Activated CD4-positive, alpha-beta T cell treated with anti-CD3 and anti-CD28 coated beads, Interleukin-2, amount 10 ng/mL, durations not matched to agents 7 days and 5 days (primary cell): ENCODE measurements around the gene ZNF208. TPM values are rescaled to one million over a fixed set of nuclear protein-coding genes. Genes with fewer than 3 reads are reported as not detected.
"Not testable (repeated sequence)": the region's sequence is repeated elsewhere in the genome, so short reads cannot be mapped to it uniquely, and the experiment has no call there.

ENCODE experiments used
- CTCF ChIA-PET: fragments of 350-600 bp; sonication (Branson Sonifier 250); formaldehyde crosslinking; loops from one replicate; lab custom pipeline; 2021; ENCODE audit warnings: antibody characterized with exemption; lab: Charles Lee
- POLR2A ChIA-PET: fragments of 350-600 bp; sonication (Branson Sonifier 250); formaldehyde crosslinking; loops from one replicate; lab custom pipeline; 2021; ENCODE audit warnings: antibody characterized with exemption; lab: Charles Lee
- DNase-seq: peaks from one replicate; pipeline ENCODE4 v3.0.0-alpha.2; 2020
- H3K27ac Mint-ChIP-seq: one replicate; pipeline ENCODE4 v1.8.0; 2021; ENCODE audit warnings: mild to moderate bottlenecking, moderate library complexity, mixed read lengths
- H3K27me3 Mint-ChIP-seq: one replicate; pipeline ENCODE4 v1.8.0; 2021; ENCODE audit warnings: mixed read lengths
- H3K36me3 Mint-ChIP-seq: one replicate; pipeline ENCODE4 v1.8.0; 2021; ENCODE audit warnings: low read depth, mixed read lengths
- H3K4me1 Mint-ChIP-seq: one replicate; pipeline ENCODE4 v1.8.0; 2021; ENCODE audit warnings: mixed read lengths
- H3K4me3 Mint-ChIP-seq: one replicate; pipeline ENCODE4 v1.8.0; 2021; ENCODE audit warnings: mild to moderate bottlenecking, moderate library complexity, mixed read lengths
- H3K9me3 Mint-ChIP-seq: one replicate; pipeline ENCODE4 v1.8.0; 2021; ENCODE audit warnings: mixed read lengths
- total RNA-seq, 2 experiments: library from RNA; stranded (reverse); gene quantifications; one replicate each; pipeline ENCODE4 v1.2.3, GENCODE V29; 2021

The ZNF208 gene
- total RNA-seq = under 1 TPM; 0.57 to 0.73 TPM

- POLR2A ChIA-PET, H3K36me3 Mint-ChIP-seq, H3K4me1 Mint-ChIP-seq, H3K27me3 Mint-ChIP-seq, CTCF ChIA-PET: not testable (repeated sequence)
- peak; percentile 16 for DNase-seq
- Mint-ChIP-seq H3K27ac (peak within 1 kb of the TSS; percentile 54), H3K4me3 (peak within 1 kb of the TSS; percentile 53), H3K9me3 (peaks cover 15% of the 10 kb centered on the region)
Observed at GRCh38 chr19:22010437-22011143, at the start of gene ZNF208. ZNF208 (minus strand) TSS chr19:22010943; CDS start chr19:22010794, 149 bp downstream.

- peaks cover 7% of the 10 kb centered on the region for H3K4me1 Mint-ChIP-seq
- H3K4me3 Mint-ChIP-seq = peak overlapping the region; percentile 94
- no peaks in the 10 kb centered on the region for H3K27me3 Mint-ChIP-seq
- POLR2A ChIA-PET = interaction anchor here (1.0 kb wide), 1 partner anchor 217 kb away, joined by 3 read pairs; the partner anchor contains the start of gene ZNF43
- H3K9me3 Mint-ChIP-seq = peaks cover 23% of the 10 kb centered on the region
- CTCF ChIA-PET = interaction anchor here (1.1 kb wide), 1 partner anchor 9 kb away, joined by 3 read pairs; no protein-coding TSS in a partner anchor
- peak; percentile 23 for DNase-seq
- peaks cover 36% of the 10 kb centered on the region for H3K36me3 Mint-ChIP-seq
- H3K27ac Mint-ChIP-seq = peak overlapping the region; percentile 97
Observed at GRCh38 chr19:22052644-22053013, 41.9 kb upstream of the ZNF208 start.

GRCh38 chr19:22041151-22041550 lies 30.4 kb upstream of the ZNF208 start:
- H3K4me1 Mint-ChIP-seq, CTCF ChIA-PET, H3K36me3 Mint-ChIP-seq, H3K4me3 Mint-ChIP-seq, DNase-seq, H3K27ac Mint-ChIP-seq, H3K27me3 Mint-ChIP-seq, POLR2A ChIA-PET: not testable (repeated sequence)
- peaks cover 33% of the 10 kb centered on the region for H3K9me3 Mint-ChIP-seq

GRCh38 chr19:22030680-22031079 lies 19.9 kb upstream of the ZNF208 start:
- DNase-seq = no peak
- no peaks in the 10 kb centered on the region for H3K27me3 Mint-ChIP-seq
- no peaks in the 10 kb centered on the region for H3K4me1 Mint-ChIP-seq
- ChIA-PET POLR2A (no interaction called here), CTCF (no interaction called here)
- H3K27ac Mint-ChIP-seq = no peak overlapping the region
- H3K4me3 Mint-ChIP-seq = no peak overlapping the region
- peaks cover 56% of the 10 kb centered on the region for H3K9me3 Mint-ChIP-seq
- H3K36me3 Mint-ChIP-seq = no peaks in the 10 kb centered on the region

- H3K9me3 Mint-ChIP-seq = peaks cover 45% of the 10 kb centered on the region
- no peak overlapping the region for H3K4me3 Mint-ChIP-seq
- CTCF ChIA-PET = no interaction called here
- no peaks in the 10 kb centered on the region for H3K36me3 Mint-ChIP-seq
- no peaks in the 10 kb centered on the region for H3K27me3 Mint-ChIP-seq
- no peak overlapping the region for H3K27ac Mint-ChIP-seq
- H3K4me1 Mint-ChIP-seq = no peaks in the 10 kb centered on the region
- DNase-seq = no peak
- POLR2A ChIA-PET = no interaction called here
Observed at GRCh38 chr19:22026687-22027086, 15.9 kb upstream of the ZNF208 start.

- H3K36me3 Mint-ChIP-seq, CTCF ChIA-PET, H3K4me3 Mint-ChIP-seq, POLR2A ChIA-PET, H3K4me1 Mint-ChIP-seq, H3K27me3 Mint-ChIP-seq, H3K27ac Mint-ChIP-seq, DNase-seq: not testable (repeated sequence)
- H3K9me3 Mint-ChIP-seq = peaks cover 43% of the 10 kb centered on the region
Observed at GRCh38 chr19:22025539-22025938, 14.8 kb upstream of the ZNF208 start.

GRCh38 chr19:21970466-21970865 lies 40.3 kb downstream of the ZNF208 start:
- Mint-ChIP-seq H3K4me1 (no peaks in the 10 kb centered on the region), H3K27me3 (no peaks in the 10 kb centered on the region), H3K36me3 (peaks cover 4% of the 10 kb centered on the region), H3K9me3 (peaks cover 68% of the 10 kb centered on the region), H3K27ac (no peak overlapping the region), H3K4me3 (no peak overlapping the region)
- POLR2A ChIA-PET = no interaction called here
- CTCF ChIA-PET = no interaction called here
- DNase-seq = no peak

GRCh38 chr19:21947775-21948174 lies 63.0 kb downstream of the ZNF208 start:
- no peak overlapping the region for H3K4me3 Mint-ChIP-seq
- CTCF ChIA-PET = interaction anchor here (0.6 kb wide), 1 partner anchor 1872 kb away, joined by 3 read pairs; no protein-coding TSS in a partner anchor
- H3K36me3 Mint-ChIP-seq = no peaks in the 10 kb centered on the region
- no peaks in the 10 kb centered on the region for H3K4me1 Mint-ChIP-seq
- POLR2A ChIA-PET = no interaction called here
- H3K9me3 Mint-ChIP-seq = peaks cover 34% of the 10 kb centered on the region
- no peaks in the 10 kb centered on the region for H3K27me3 Mint-ChIP-seq
- H3K27ac Mint-ChIP-seq = no peak overlapping the region
- no peak for DNase-seq

- ChIA-PET POLR2A (no interaction called here), CTCF (no interaction called here)
- Mint-ChIP-seq H3K36me3 (no peaks in the 10 kb centered on the region), H3K4me3 (no peak overlapping the region), H3K4me1 (no peaks in the 10 kb centered on the region), H3K9me3 (peaks cover 26% of the 10 kb centered on the region), H3K27ac (no peak overlapping the region), H3K27me3 (no peaks in the 10 kb centered on the region)
- no peak for DNase-seq
Observed at GRCh38 chr19:21940684-21941083, 70.1 kb downstream of the ZNF208 start.

GRCh38 chr19:21934593-21934992 lies 76.2 kb downstream of the ZNF208 start:
- Mint-ChIP-seq H3K27me3 (no peaks in the 10 kb centered on the region), H3K4me3 (no peak overlapping the region), H3K4me1 (no peaks in the 10 kb centered on the region), H3K36me3 (no peaks in the 10 kb centered on the region), H3K27ac (no peak overlapping the region), H3K9me3 (peaks cover 35% of the 10 kb centered on the region)
- ChIA-PET CTCF (no interaction called here), POLR2A (no interaction called here)
- no peak for DNase-seq

- no peaks in the 10 kb centered on the region for H3K4me1 Mint-ChIP-seq
- H3K4me3 Mint-ChIP-seq = no peak overlapping the region
- H3K36me3 Mint-ChIP-seq = no peaks in the 10 kb centered on the region
- no peak for DNase-seq
- POLR2A ChIA-PET = no interaction called here
- H3K27me3 Mint-ChIP-seq = no peaks in the 10 kb centered on the region
- H3K27ac Mint-ChIP-seq = no peak overlapping the region
- CTCF ChIA-PET = no interaction called here
- peaks cover 36% of the 10 kb centered on the region for H3K9me3 Mint-ChIP-seq
Observed at GRCh38 chr19:21934131-21934530, 76.6 kb downstream of the ZNF208 start.

GRCh38 chr19:21922276-21922675 lies 88.5 kb downstream of the ZNF208 start:
- Mint-ChIP-seq H3K4me3 (no peak overlapping the region), H3K9me3 (peaks cover 57% of the 10 kb centered on the region), H3K36me3 (no peaks in the 10 kb centered on the region), H3K27me3 (no peaks in the 10 kb centered on the region), H3K27ac (no peak overlapping the region), H3K4me1 (no peaks in the 10 kb centered on the region)
- no peak for DNase-seq
- CTCF ChIA-PET = no interaction called here
- POLR2A ChIA-PET = no interaction called here

- Mint-ChIP-seq H3K27ac (no peak overlapping the region), H3K36me3 (no peaks in the 10 kb centered on the region), H3K9me3 (peaks cover 58% of the 10 kb centered on the region), H3K4me3 (no peak overlapping the region), H3K27me3 (no peaks in the 10 kb centered on the region), H3K4me1 (no peaks in the 10 kb centered on the region)
- no peak for DNase-seq
- CTCF ChIA-PET = no interaction called here
- POLR2A ChIA-PET = no interaction called here
Observed at GRCh38 chr19:21921691-21922180, 89.0 kb downstream of the ZNF208 start.

- Mint-ChIP-seq H3K4me1 (no peaks in the 10 kb centered on the region), H3K36me3 (no peaks in the 10 kb centered on the region), H3K27me3 (no peaks in the 10 kb centered on the region), H3K4me3 (no peak overlapping the region), H3K9me3 (peaks cover 42% of the 10 kb centered on the region), H3K27ac (no peak overlapping the region)
- DNase-seq = no peak
- POLR2A ChIA-PET = no interaction called here
- CTCF ChIA-PET = no interaction called here
Observed at GRCh38 chr19:21915411-21915810, 95.3 kb downstream of the ZNF208 start.
